Measurements from ENCODE around the gene TAC4.
A peak's percentile ranks its signal among the peaks of the same experiment; 100 is the strongest.
"Not testable (repeated sequence)": the region's sequence is repeated elsewhere in the genome, so short reads cannot be mapped to it uniquely, and the experiment has no call there.

TAC4 gene

GRCh38 chr17:49842371-49842770 lies 5.5 kb downstream of the TAC4 start:
- no peak for DNase-seq

GRCh38 chr17:49841548-49841947 lies 6.3 kb downstream of the TAC4 start:
- no peak for DNase-seq

DNA sequence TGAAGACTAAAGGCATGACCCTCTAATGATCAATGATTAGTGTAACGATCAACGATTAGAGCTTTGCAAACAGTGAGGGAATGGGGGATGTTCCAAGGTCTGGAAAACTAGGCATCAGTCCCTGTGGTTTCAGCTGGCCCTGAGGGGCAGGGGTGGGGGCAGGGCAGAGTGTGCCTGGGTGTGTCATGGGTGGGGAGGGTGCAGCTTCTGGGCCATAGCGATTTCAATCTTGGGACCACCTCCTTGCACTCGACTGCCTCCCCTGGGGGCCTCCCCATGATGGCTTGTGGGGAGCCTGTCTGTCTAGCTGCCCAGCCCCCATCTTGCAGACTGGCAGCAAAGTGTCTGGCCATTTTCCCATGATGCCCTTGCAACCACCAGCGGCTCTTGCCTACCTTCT lies 8.4 kb downstream of the TAC4 start:
- DNase-seq, result no peak

DNA sequence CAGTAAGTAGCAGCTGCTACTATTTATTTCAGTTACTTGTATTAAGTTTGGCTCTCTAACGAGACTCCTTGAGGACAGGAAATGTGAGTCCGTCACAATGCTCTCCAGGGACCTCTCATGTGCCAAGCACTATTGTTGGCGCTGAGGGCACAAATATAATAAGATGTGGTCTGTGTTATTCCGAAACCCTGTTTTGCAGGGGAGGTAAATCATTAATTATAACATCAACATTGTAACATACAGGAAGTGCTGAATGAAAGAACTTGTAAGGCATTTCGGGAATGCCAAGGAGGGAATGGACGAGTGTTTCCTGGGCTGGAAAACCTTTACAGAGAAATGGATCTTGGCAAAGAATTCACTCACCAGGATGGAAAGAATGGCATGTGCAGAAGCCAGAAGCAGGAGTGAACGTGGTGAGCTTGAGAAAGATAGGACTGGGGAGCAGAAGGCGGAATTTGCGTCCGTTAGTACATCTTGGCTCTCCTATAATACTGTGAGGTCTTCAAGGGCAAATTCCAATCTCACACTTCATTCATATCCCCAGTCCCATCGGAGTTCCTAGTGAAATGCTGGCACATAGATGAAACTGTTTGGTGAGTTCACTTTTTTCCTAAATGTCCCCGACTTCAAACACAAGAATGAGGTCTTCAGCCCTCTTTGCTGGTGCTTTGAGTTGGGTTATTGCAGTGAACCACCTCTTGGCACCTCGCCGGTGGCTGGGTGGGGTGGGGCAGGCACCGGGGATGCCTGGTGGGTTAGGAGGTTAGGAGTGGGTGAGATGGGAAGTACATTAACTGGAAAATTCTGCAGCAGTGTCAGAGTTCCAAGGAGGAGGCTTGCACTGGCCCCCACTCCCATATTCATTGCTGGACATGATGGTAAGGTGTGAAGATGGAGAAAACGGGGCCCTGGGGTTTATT lies 11.5 kb downstream of the TAC4 start:
- no peak for DNase-seq

DNA sequence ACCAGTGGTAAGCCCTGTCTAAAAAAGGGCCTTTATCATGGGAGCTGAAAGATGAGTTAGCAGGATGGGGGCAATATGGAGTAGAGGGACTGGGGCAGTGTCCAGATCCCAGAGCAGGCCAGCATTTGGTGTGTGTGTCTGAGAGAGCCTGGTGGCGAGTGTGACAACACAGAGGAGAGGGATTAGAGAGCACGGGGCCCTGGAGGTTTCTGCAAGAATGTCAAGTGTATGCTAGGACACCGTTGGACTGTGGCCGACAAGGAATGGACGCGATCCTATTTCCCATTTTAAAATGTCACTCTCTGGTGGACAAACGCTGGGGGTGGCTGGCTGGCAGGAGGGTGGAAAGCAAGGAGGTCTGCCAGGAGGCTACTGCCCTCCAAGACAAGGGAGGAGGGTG lies 12.4 kb downstream of the TAC4 start:
- no peak for DNase-seq

- DNase-seq, result no peak
These were observed 13.6 kb downstream of the TAC4 start for GRCh38 chr17:49834118-49834743.

GRCh38 chr17:49832840-49833599 lies 14.8 kb downstream of the TAC4 start:
- no peak for DNase-seq

DNA sequence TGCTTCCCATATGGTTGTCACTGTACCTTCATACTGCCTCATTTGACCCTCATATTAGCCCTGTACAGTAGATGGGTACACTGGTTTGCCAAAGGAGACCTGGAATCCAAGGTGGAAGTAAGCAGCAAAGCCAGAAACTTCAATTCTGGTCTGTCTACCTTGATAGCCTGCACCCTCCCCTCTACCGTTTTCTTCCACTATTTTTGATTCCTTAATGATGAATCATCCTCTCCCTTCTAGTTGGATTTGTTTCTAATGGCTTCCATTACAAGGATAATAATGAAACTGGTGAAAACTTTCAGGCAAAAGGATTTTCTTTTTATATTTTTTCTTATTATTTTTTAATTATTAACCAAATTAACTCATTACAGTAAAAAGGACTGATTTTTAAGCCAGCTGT lies 17.3 kb downstream of the TAC4 start:
- no peak for DNase-seq

DNA sequence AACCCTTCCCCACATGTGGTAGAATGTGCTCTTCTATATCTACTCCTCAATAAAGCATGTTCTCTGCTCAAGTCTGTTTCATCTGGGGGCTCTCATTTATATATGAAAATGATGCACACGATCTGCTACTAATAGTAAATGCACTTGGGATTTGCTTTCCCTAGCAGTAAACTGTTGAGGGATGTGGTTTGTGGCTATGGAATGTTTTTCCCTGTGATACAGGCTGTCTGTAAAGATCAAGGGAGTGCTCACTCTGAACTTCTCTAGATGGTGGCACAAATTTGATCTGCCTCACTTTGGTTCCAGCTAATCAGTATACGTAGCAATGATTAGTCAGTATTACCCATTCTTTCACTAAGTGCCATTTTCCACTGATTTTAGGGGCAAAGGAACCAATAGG lies 18.8 kb downstream of the TAC4 start:
- DNase-seq, result no peak

DNA sequence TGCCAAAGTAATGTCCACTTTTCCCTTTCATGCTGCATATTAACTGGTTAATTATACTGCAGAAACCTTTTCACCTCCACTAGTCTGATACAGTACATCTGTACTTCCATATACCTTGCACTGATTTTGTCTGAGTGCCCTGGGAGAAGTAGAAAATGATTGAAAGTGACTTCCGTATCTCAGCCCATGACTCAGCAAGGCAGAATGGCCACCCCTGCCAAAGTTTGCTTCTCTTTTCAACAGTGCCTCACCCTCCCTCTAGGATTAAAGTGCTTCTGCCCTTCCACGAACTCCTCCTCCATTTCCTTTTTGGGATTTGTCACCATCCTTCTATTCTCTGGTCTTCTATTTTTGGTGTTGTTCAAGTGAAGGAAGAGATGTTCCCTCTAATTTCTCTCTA lies 19.5 kb downstream of the TAC4 start:
- DNase-seq, result not testable (repeated sequence)

- DNase-seq, result no peak
These were observed 22.2 kb downstream of the TAC4 start for GRCh38 chr17:49825645-49826044.

GRCh38 chr17:49823614-49824013 lies 24.3 kb downstream of the TAC4 start:
- no peak for DNase-seq

GRCh38 chr17:49822829-49823228 lies 25.0 kb downstream of the TAC4 start:
- no peak for DNase-seq

DNA sequence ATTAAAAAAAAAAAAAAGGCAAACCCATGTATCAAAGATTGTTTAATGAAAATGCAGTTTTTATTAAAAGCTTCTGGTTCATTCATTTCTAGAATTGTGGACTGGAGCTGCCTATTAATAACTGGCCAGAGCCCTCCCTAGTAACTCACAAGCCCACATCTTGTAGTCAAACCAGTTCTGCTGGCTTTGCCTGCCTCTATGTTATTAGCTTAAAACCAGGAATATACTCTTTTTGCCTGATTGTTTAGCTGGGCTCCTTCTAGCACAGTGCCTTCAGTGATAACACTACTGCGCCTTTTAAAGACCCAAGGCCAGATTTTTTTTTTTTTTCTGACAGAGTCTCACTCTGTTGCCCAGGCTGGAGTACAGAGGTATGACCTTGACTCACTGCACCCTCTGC lies 26.0 kb downstream of the TAC4 start:
- DNase-seq, result no peak

DNA sequence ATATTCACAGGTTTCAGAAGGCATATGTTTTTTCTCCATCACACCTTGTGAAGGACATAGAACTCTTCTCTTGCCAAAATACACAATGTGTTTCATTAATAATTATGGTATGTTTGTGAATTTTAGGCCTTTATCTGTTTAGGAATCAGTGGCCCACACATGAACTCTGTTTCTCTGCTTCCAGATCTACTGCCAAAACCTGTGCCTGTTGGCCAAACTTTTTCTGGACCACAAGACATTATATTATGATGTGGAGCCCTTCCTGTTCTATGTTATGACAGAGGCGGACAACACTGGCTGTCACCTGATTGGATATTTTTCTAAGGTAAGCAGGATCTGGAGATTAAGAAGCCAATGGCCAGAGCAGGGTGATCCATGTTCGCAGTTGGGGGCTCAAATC lies 26.4 kb downstream of the TAC4 start:
- DNase-seq, result no peak

DNA sequence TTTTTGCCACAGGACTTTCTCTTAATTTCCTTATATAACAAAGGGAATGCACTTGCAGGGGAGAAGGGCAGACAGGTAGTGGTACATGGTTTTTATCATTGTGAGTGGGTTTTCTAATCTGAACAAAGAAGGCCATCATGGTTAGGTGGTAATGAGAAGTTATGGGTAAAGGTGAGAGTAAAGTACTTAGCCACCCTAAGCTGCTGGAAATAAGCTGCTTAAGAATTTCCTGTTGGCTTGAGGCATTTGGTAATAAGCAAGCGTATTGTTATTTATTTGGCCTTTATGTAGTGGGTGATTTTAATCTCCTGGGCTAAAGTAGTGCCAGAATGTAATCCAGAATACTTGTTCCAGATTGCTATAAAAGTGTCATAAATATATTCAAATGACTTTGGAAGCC lies 27.1 kb downstream of the TAC4 start:
- no peak for DNase-seq

DNA sequence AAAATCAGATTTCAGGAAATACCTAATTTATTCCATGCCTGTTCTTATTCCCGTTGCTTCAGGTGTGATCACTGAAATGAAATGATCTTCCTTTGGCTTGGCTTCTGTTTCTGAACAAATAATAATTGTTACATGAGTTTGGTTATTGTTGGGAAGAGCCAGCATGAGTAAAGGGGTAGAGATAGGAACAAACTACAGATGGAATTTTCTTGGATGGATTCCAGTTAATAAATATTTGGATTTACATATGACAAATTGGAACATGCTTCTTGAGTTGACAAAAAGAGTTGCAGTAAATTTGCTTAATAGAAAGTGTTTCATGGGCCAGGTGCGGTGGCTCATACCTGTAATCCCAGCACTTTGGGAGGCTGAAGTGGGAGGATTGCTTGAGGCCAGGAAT lies 28.2 kb downstream of the TAC4 start:
- no peak for DNase-seq

- no peak for DNase-seq
These were observed 28.7 kb downstream of the TAC4 start for GRCh38 chr17:49819138-49819537.

DNA sequence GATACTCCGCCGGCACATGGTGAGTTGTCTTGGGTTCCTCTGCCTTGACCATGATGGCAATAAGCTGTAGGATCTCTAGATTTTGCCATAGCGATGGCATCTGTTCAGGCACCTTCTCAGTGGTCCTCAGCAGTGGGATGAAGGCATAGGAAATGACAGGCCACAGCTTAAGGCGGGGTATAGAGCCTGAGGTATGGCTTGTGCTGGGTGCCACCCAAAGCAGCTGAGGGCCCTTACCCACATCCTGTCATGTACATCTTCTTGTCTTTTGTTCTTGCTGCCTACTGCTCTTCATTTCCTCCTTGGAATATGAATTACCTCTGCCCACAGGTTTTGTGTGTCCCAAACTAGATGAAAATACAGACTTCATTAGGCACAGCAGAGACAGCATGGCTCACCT lies 29.9 kb downstream of the TAC4 start:
- peak; percentile 36 for DNase-seq

DNA sequence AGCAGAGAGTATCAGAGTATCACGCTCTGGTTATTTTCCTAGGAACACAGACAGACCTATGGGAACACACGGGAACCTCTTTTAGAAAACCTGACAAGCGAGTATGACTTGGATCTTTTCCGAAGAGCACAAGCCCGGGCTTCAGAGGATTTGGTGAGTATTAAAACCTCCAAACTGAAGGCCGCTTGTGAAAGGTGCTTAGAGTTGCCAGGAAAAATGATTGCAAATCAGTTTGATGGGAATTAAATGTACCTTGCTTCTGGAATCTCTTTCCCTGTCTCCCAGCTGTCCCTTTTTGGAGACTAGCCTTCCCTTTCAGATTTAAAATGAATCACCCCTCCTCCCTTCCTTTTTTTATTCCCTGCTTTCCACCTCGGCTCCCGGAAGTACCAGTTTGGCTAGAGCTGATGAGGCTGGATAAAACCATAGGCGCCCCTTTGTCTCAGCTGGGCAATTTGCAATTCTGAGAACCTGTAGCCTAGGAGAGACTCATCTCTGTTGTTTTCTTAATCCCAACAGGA lies 32.0 kb downstream of the TAC4 start:
- no peak for DNase-seq

- no peak for DNase-seq
These were observed 32.9 kb downstream of the TAC4 start for GRCh38 chr17:49814781-49815529.

DNA sequence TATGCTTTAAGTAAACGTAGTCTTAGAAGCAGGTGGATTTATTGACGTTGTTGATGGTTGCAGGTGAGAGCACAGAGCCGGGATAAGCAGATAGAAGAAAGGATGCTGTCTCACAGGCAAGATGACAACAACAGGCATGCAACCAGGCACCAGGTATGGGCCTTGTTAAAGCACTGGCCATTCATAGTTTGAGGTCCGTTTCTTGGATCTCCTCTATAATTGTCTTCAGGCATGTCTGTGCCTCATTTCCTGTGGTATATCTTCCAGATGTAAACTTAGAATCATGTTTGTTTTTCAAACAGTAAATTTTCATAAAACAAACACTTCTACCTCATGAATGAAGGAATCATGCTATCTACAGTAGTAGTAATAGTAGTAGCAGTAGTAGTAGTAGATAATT lies 38.8 kb downstream of the TAC4 start:
- DNase-seq, result no peak

- no peak for DNase-seq
These were observed 49.1 kb downstream of the TAC4 start for GRCh38 chr17:49798738-49799137.
